T-helper 17 cell (primary cell): ENCODE data around the gene KBTBD8. TPM values are rescaled to one million over a fixed set of nuclear protein-coding genes. Genes with fewer than 3 reads are reported as not detected.

Experiments
- ATAC-seq: fragments of 150-1000 bp; cut with Tn5 transposase; 2 replicates; pipeline ENCODE4 v1.10.0; 2021; ENCODE audit warnings: mild to moderate bottlenecking, moderate library complexity
- DNase-seq, 3 donors: peaks; one replicate each; pipeline versions ENCODE4 v3.0.0 to v3.0.0-alpha.2; 2020 to 2021
- H3K9me3 ChIP-seq: one replicate; pipeline ENCODE4 v1.7.0; 2013; ENCODE audit warnings: low read length, mild to moderate bottlenecking; ENCODE audit not compliant: control insufficient read depth, poor library complexity, severe bottlenecking
- H3K27ac Mint-ChIP-seq: one replicate; pipeline ENCODE4 v1.8.0; 2022; ENCODE audit warnings: mild to moderate bottlenecking, moderate library complexity, mixed read lengths
- H3K27me3 Mint-ChIP-seq: one replicate; pipeline ENCODE4 v1.8.0; 2022; ENCODE audit warnings: mixed read lengths
- H3K36me3 Mint-ChIP-seq: one replicate; pipeline ENCODE4 v1.8.0; 2022; ENCODE audit warnings: low read depth, mixed read lengths
- H3K4me1 Mint-ChIP-seq: one replicate; pipeline ENCODE4 v1.8.0; 2022; ENCODE audit warnings: mild to moderate bottlenecking, mixed read lengths
- H3K4me3 Mint-ChIP-seq: one replicate; pipeline ENCODE4 v1.8.0; 2022; ENCODE audit warnings: mild to moderate bottlenecking, moderate library complexity, mixed read lengths
- total RNA-seq, 4 donors: library from RNA in 2 of 4; stranded (reverse) in 2 of 4; gene quantifications; one replicate each; pipeline ENCODE4 v1.2.3 and lab custom pipeline; 2022 to 2026

The KBTBD8 gene
- total RNA-seq, 2 donors from 2014 or later: 12.0 to 13.1 TPM

DNA sequence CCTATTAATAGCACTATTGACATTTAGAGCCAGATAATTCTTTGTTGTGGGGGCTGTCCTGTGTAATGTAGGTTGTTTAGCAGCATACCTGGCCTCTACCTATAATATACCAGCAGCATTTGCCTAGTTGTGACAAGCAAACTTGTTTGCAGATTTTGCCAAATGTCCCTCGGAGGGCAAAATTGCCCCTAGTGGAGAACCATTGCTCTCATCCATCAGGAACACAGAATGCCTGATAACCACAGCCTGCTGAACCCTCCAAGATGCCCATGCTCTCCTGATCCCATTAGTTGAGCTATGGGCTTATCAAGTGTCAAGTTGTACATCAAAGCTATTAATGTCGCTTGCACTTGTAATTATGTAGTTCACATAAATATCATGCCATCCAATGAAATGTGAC is 15.0 kb upstream of the KBTBD8 start:
- H3K4me1 Mint-ChIP-seq: no peaks in the 10 kb centered on the region
- H3K27ac Mint-ChIP-seq: no peak overlapping the region
- ATAC-seq: no peak
- peaks cover 6% of the 10 kb centered on the region for H3K27me3 Mint-ChIP-seq
- no peak for DNase-seq
- no peaks in the 10 kb centered on the region for H3K9me3 ChIP-seq
- H3K4me3 Mint-ChIP-seq: no peak overlapping the region
- no peaks in the 10 kb centered on the region for H3K36me3 Mint-ChIP-seq

GRCh38 chr3:66985336-66985920 is 12.7 kb upstream of the KBTBD8 start:
- no peaks in the 10 kb centered on the region for H3K9me3 ChIP-seq
- H3K4me1 Mint-ChIP-seq: no peaks in the 10 kb centered on the region
- H3K27ac Mint-ChIP-seq: no peak overlapping the region
- DNase-seq (no peak), ATAC-seq (no peak)
- H3K27me3 Mint-ChIP-seq: peaks cover 6% of the 10 kb centered on the region
- no peaks in the 10 kb centered on the region for H3K36me3 Mint-ChIP-seq
- no peak overlapping the region for H3K4me3 Mint-ChIP-seq

DNA sequence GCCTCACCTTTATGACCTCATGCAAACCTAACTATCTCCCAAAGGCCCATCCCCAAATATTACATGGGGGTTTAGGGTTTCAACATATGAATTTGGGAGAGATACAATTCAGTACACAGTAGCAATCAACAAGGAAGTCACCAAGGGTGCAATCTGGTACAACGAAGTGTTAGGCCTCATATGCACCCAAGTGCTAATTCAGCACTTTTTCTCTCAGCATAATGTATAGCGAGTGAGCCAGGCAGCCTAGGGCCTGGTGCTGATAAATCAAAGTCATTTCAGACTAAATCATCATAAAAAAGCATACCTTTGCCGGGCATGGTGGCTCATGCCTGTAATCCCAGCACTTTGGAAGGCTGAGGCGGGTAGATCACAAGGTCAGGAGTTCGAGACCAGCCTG is 11.7 kb upstream of the KBTBD8 start:
- Mint-ChIP-seq H3K36me3 (no peaks in the 10 kb centered on the region), H3K27me3 (peaks cover 6% of the 10 kb centered on the region), H3K27ac (no peak overlapping the region), H3K4me3 (no peak overlapping the region), H3K4me1 (no peaks in the 10 kb centered on the region)
- ATAC-seq (no peak), DNase-seq (no peak)
- H3K9me3 ChIP-seq: no peaks in the 10 kb centered on the region

DNA sequence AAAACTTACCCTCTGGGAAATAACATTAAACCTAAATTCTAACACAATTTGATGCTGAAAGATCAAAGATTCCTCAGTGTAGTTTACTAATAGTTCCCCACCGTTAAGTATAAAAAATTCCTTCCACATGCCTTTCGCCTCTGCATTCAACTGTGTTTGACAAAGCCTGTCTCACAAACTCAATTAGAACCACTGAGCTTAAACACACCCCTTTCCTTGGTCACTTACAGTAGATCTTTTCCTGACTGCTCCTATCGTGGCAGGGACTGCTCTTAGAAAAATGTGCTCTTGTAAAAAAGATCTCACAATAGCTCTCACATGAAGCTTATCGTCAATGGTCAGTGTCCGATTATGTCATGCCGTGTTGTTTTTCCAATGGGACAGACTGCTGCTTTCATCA is 8.9 kb upstream of the KBTBD8 start:
- H3K4me1 Mint-ChIP-seq: no peaks in the 10 kb centered on the region
- no peak for ATAC-seq
- no peaks in the 10 kb centered on the region for H3K36me3 Mint-ChIP-seq
- H3K27ac Mint-ChIP-seq: no peak overlapping the region
- H3K27me3 Mint-ChIP-seq: peaks cover 9% of the 10 kb centered on the region
- no peak overlapping the region for H3K4me3 Mint-ChIP-seq
- no peaks in the 10 kb centered on the region for H3K9me3 ChIP-seq
- no peak for DNase-seq

DNA sequence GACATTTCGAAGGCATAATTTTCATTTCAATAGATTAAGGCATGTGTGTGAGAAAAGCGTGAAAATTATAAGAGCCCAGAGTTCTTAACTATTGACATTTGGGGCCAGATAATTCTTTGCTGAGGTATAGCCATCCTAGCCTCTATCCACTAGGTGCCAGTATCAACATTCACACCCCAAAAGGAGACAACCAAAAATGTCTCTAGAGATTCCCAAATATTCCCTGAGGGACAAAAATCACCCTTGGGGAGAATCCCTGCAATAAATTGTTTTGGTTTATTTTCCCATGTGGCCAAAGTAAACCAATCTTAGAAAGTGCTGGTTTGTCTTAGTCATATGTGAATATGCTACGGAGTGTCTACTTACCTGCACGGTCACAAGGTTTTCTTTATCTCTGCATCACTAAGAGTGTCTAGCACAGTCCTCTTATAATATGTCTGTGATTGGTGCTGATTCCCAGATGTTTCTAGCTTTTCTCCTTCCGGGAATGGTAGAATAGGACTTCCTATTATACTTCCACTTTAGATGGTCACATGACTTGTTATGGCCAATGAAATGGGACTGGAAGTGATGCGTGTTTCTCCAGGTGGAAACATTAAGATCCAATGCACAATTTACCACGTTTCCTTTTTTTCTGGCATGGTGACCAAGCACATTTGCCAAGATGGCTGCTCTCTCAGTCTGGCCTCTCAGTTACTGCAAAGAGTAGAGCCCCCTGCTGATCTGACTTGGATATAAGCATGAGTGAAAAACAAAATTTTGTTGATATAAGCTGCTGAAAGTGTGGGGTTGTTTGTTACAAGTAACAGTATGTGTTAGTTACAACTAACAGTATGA is 8.0 kb upstream of the KBTBD8 start:
- no peaks in the 10 kb centered on the region for H3K4me1 Mint-ChIP-seq
- no peaks in the 10 kb centered on the region for H3K36me3 Mint-ChIP-seq
- H3K27ac Mint-ChIP-seq: no peak overlapping the region
- peak overlapping the region; percentile 60 for H3K4me3 Mint-ChIP-seq
- no peak for DNase-seq
- peaks cover 9% of the 10 kb centered on the region for H3K27me3 Mint-ChIP-seq
- no peaks in the 10 kb centered on the region for H3K9me3 ChIP-seq
- peak; percentile 50 for ATAC-seq

DNA sequence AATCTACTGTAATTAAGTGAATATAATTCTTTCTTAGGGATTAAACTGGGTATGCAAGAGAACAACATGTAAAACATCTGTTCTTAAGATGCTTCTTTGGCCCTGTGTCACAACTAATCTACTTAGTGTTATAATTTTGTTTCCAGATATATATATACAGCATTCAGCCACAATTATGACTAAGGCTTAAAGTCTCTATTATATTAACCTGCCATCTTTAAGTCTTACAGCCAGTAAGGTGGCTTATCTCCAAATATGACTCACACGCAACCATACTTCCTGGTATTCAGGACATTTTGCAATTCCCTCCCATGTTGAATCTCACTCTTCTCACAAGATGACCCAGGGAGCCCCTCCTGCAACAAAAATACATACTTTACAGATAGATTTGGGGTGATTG is 6.6 kb upstream of the KBTBD8 start:
- Mint-ChIP-seq H3K4me1 (no peaks in the 10 kb centered on the region), H3K27ac (no peak overlapping the region), H3K36me3 (no peaks in the 10 kb centered on the region), H3K27me3 (peaks cover 9% of the 10 kb centered on the region), H3K4me3 (no peak overlapping the region)
- no peaks in the 10 kb centered on the region for H3K9me3 ChIP-seq
- no peak for DNase-seq
- ATAC-seq: no peak

DNA sequence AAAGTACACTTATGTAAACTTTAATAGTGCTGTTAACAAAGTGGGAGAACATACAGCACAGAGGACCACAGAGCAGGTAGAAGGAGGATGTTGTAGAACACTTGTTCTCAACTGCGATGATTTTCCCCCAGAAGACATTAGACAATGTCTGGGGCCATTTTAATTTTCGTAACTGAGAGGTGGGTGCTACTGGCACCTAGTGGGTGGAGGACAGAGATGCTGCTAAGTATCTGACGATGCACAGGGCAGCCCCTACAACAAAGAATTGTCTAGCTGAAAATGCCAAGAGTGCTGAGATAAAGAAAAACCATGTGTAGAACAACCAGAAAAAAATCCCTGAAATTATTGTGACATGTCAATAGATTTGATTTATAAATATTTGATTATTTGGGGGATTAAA is 5.0 kb upstream of the KBTBD8 start:
- Mint-ChIP-seq H3K27me3 (peaks cover 9% of the 10 kb centered on the region), H3K27ac (no peak overlapping the region), H3K4me1 (peaks cover 4% of the 10 kb centered on the region), H3K36me3 (no peaks in the 10 kb centered on the region), H3K4me3 (no peak overlapping the region)
- ATAC-seq (no peak), DNase-seq (no peak)
- no peaks in the 10 kb centered on the region for H3K9me3 ChIP-seq

DNA sequence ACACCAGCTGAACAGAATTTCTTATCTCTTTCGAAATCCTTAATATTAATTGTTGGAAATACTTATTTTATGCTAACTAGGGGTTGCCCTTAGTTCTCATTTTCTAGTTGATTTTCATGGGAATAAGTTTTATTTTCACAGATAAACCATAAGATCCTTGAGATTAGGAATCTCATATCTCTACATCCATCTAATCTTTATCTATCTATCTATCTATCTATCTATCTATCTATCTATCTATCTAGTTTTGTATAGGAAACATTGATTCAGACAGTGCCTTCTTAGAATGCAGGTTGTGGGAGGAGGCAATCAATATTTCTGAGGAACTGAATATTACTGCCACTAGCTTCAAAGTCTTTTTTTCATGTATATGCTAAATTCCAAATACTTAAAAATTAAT is 3.5 kb upstream of the KBTBD8 start:
- peaks cover 12% of the 10 kb centered on the region for H3K4me1 Mint-ChIP-seq
- DNase-seq: no peak
- no peak overlapping the region for H3K27ac Mint-ChIP-seq
- H3K4me3 Mint-ChIP-seq: no peak overlapping the region
- no peaks in the 10 kb centered on the region for H3K36me3 Mint-ChIP-seq
- H3K27me3 Mint-ChIP-seq: peaks cover 9% of the 10 kb centered on the region
- ATAC-seq: no peak
- H3K9me3 ChIP-seq: no peaks in the 10 kb centered on the region

- ATAC-seq: no peak
- no peaks in the 10 kb centered on the region for H3K9me3 ChIP-seq
- Mint-ChIP-seq H3K4me3 (no peak overlapping the region), H3K4me1 (peaks cover 21% of the 10 kb centered on the region), H3K27me3 (peaks cover 9% of the 10 kb centered on the region), H3K36me3 (no peaks in the 10 kb centered on the region), H3K27ac (no peak overlapping the region)
- DNase-seq: no peak
Observed at GRCh38 chr3:66996696-66997095, 1.4 kb upstream of the KBTBD8 start.

DNA sequence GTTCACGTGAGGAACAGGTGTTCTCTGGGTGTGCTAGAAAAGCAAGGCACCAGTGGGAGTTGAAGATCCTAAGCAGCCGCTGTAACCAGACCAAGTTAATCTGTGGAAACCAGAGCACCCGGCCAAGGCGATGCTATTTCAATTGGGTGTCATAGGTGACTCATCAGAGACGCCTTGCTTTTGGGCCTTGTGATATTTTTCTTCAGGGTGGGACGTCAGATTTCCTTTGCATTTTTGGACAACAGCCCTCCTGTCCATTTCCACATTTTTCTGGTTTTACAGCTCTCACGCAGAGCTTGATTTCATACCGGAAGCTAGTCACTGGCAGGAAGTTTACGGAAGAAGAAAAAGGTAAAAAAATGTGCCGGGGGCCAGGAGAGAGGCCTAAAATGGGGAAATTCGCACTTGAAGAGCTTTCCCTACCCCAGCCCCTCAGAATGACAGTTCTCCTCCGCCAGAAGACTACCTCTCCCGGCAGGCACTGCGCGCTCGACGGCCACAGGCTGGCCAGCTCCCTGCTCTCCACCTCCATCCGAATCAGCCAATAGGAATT is 471 bp upstream of the KBTBD8 start:
- ATAC-seq (no peak), DNase-seq (no peak)
- peaks cover 9% of the 10 kb centered on the region for H3K27me3 Mint-ChIP-seq
- peak overlapping the region; percentile 79 for H3K27ac Mint-ChIP-seq
- peak overlapping the region; percentile 99 for H3K4me3 Mint-ChIP-seq
- no peaks in the 10 kb centered on the region for H3K36me3 Mint-ChIP-seq
- peaks cover 21% of the 10 kb centered on the region for H3K4me1 Mint-ChIP-seq
- no peaks in the 10 kb centered on the region for H3K9me3 ChIP-seq

- no peaks in the 10 kb centered on the region for H3K9me3 ChIP-seq
- no peak for ATAC-seq
- Mint-ChIP-seq H3K27me3 (peaks cover 4% of the 10 kb centered on the region), H3K36me3 (peaks cover 9% of the 10 kb centered on the region), H3K27ac (peak overlapping the region; percentile 79), H3K4me3 (peak overlapping the region; percentile 99), H3K4me1 (peaks cover 22% of the 10 kb centered on the region)
- DNase-seq: no peak
Observed at GRCh38 chr3:66998904-66999235, 763 bp downstream of the KBTBD8 start.

GRCh38 chr3:67000009-67000408 is 1.9 kb downstream of the KBTBD8 start:
- no peak overlapping the region for H3K27ac Mint-ChIP-seq
- no peaks in the 10 kb centered on the region for H3K9me3 ChIP-seq

GRCh38 chr3:67001086-67001861 is 3.2 kb downstream of the KBTBD8 start:
- DNase-seq: no peak
- peak overlapping the region; percentile 80 for H3K4me3 Mint-ChIP-seq
- H3K27ac Mint-ChIP-seq: peak overlapping the region; percentile 68
- no peaks in the 10 kb centered on the region for H3K9me3 ChIP-seq
- peaks cover 15% of the 10 kb centered on the region for H3K36me3 Mint-ChIP-seq
- no peak for ATAC-seq
- H3K4me1 Mint-ChIP-seq: peaks cover 38% of the 10 kb centered on the region
- no peaks in the 10 kb centered on the region for H3K27me3 Mint-ChIP-seq

More at GRCh38 chr3:67000009-67000408, 1.9 kb downstream of the KBTBD8 start:
- DNase-seq (no peak), ATAC-seq (no peak)
- no peaks in the 10 kb centered on the region for H3K27me3 Mint-ChIP-seq
- H3K36me3 Mint-ChIP-seq: peaks cover 12% of the 10 kb centered on the region
- H3K4me3 Mint-ChIP-seq: no peak overlapping the region
- H3K4me1 Mint-ChIP-seq: peaks cover 28% of the 10 kb centered on the region
